GM12878 (cell line): Measurements from ENCODE around the gene DCAF6.

Source experiments
- CEBPB ChIP-seq, 2 experiments: fragments of 150-350 bp in 1 of 2; IDR thresholded peaks; 2 replicates each; pipeline ENCODE4 v1.6.1; 2012 to 2014; ENCODE audit warnings: low read depth in 2 of 2, low read length in 2 of 2, borderline replicate concordance in 1 of 2, inconsistent platforms in 1 of 2
- CTCF ChIP-seq, 3 experiments: IDR thresholded peaks in 2 of 3; conservative IDR thresholded peaks in 1 of 3; 2 replicates each; pipeline ENCODE4 v1.5.1; 2011; ENCODE audit warnings: low read depth in 3 of 3, low read length in 3 of 3, mild to moderate bottlenecking in 3 of 3, control low read depth in 2 of 3, moderate library complexity in 2 of 3, inconsistent platforms in 1 of 3, mixed read lengths in 1 of 3; ENCODE audit not compliant: control insufficient read depth in 2 of 3, insufficient read depth in 1 of 3; ENCODE audit errors: extremely low read depth in 1 of 3
- NR2C2 ChIP-seq: IDR thresholded peaks from 2 replicates; pipeline ENCODE4 v1.6.1; 2011; ENCODE audit warnings: borderline replicate concordance, low read depth; ENCODE audit not compliant: control insufficient read depth, insufficient read length
- POLR2AphosphoS5 ChIP-seq: IDR thresholded peaks from 2 replicates; pipeline ENCODE4 v1.6.1; 2011; ENCODE audit warnings: mild to moderate bottlenecking, low read length, inconsistent platforms
- TCF3 ChIP-seq: IDR thresholded peaks from 2 replicates; pipeline ENCODE4 v1.6.1; 2012; ENCODE audit warnings: low read depth, mild to moderate bottlenecking, low read length, borderline replicate concordance; ENCODE audit not compliant: insufficient read depth
- ZSCAN29 ChIP-seq: fragments of 450-650 bp; IDR thresholded peaks from 2 replicates; pipeline ENCODE4 v1.6.1; 2017; ENCODE audit warnings: mild to moderate bottlenecking, moderate library complexity

GRCh38 chr1:167913895-167914496 is 22.5 kb upstream of the DCAF6 start, which contains the start of gene ADCY10:
- TF ChIP-seq NR2C2, result no peak
- no peak for TF ChIP-seq ZSCAN29
- no peak for TF ChIP-seq TCF3
- TF ChIP-seq POLR2AphosphoS5, result no peak
- no peak for TF ChIP-seq CEBPB (IDR thresholded peaks at IDR 0.05; ENCODE audit: borderline replicate concordance in 1 of 2, low read depth in 2 of 2, low read length in 2 of 2)
- no peak for TF ChIP-seq CTCF (IDR thresholded peaks at IDR 0.05 in 2 of 3, conservative IDR thresholded peaks at IDR 0.05 in 1 of 3; ENCODE audit: control insufficient read depth in 2 of 3, extremely low read depth in 1 of 3, insufficient read depth in 1 of 3, low read depth in 3 of 3, low read length in 3 of 3)
